CD4-positive, CD25-positive, alpha-beta regulatory T cell (primary cell): ENCODE data around the gene SYT6. TPM values are rescaled to one million over a fixed set of nuclear protein-coding genes. Genes with fewer than 3 reads are reported as not detected.

ENCODE experiments used
- ATAC-seq, 2 donors: fragments of 150-1000 bp; cut with Tn5 transposase; one replicate each; pipeline ENCODE4 v1.10.0; 2021; ENCODE audit warnings: low read depth in 2 of 2, moderate number of reproducible peaks in 2 of 2, moderate library complexity in 1 of 2
- DNase-seq, 3 donors: peaks; one replicate each; pipeline versions ENCODE4 v3.0.0 to v3.0.0-alpha.2; 2012 to 2022; ENCODE audit warnings: mixed read lengths in 1 of 3
- H3K27ac ChIP-seq: one replicate; pipeline ENCODE4 v1.7.0; 2013; ENCODE audit warnings: mild to moderate bottlenecking, low read length; ENCODE audit not compliant: insufficient read depth, poor library complexity, severe bottlenecking
- H3K27me3 ChIP-seq: one replicate; pipeline ENCODE4 v1.7.0; 2013; ENCODE audit warnings: low read length; ENCODE audit not compliant: control insufficient read depth, insufficient read depth
- H3K36me3 ChIP-seq: one replicate; pipeline ENCODE4 v1.7.0; 2013; ENCODE audit warnings: mild to moderate bottlenecking, low read length, moderate library complexity; ENCODE audit not compliant: control insufficient read depth, insufficient read depth
- H3K4me1 ChIP-seq: 2 replicates; pipeline ENCODE4 v1.7.0; 2013; ENCODE audit warnings: mild to moderate bottlenecking, low read length; ENCODE audit not compliant: insufficient read depth, control insufficient read depth, poor library complexity, severe bottlenecking
- H3K4me3 ChIP-seq: one replicate; pipeline ENCODE4 v1.7.0; 2013; ENCODE audit warnings: low read depth, mild to moderate bottlenecking, low read length, moderate library complexity
- H3K9me3 ChIP-seq, 2 experiments: 1 replicate in 1 of 2; 2 replicates in 1 of 2; pipeline ENCODE4 v1.7.0; 2013; ENCODE audit warnings: low read length in 2 of 2, mild to moderate bottlenecking in 1 of 2, moderate library complexity in 1 of 2; ENCODE audit not compliant: control insufficient read depth in 2 of 2
- H3K27ac Mint-ChIP-seq, 3 donors: one replicate each; pipeline ENCODE4 v1.8.0; 2020 to 2022; ENCODE audit warnings: mild to moderate bottlenecking in 3 of 3, mixed read lengths in 3 of 3, moderate library complexity in 2 of 3
- H3K27me3 Mint-ChIP-seq: one replicate; pipeline ENCODE4 v1.8.0; 2022; ENCODE audit warnings: mild to moderate bottlenecking, mixed read lengths
- H3K36me3 Mint-ChIP-seq: one replicate; pipeline ENCODE4 v1.8.0; 2020; ENCODE audit warnings: mixed read lengths
- H3K4me1 Mint-ChIP-seq, 4 donors: one replicate each; pipeline ENCODE4 v1.8.0; 2020 to 2022; ENCODE audit warnings: mixed read lengths in 4 of 4, mild to moderate bottlenecking in 1 of 4
- H3K4me3 Mint-ChIP-seq, 4 donors: one replicate each; pipeline ENCODE4 v1.8.0; 2020 to 2022; ENCODE audit warnings: mild to moderate bottlenecking in 4 of 4, mixed read lengths in 4 of 4, moderate library complexity in 3 of 4
- H3K9me3 Mint-ChIP-seq, 7 donors: one replicate each; pipeline ENCODE4 v1.8.0; 2020 to 2022; ENCODE audit warnings: mixed read lengths in 7 of 7, mild to moderate bottlenecking in 3 of 7, moderate library complexity in 2 of 7
- polyA plus RNA-seq, 4 donors: library from polyadenylated mRNA; unstranded; fragments of 300-500 nt; fragmentation: Illumina TruSeq; gene quantifications; one replicate each; pipeline ENCODE4 v1.2.3, GENCODE V29; 2021
- total RNA-seq: library from RNA; stranded (reverse); gene quantifications from one replicate; pipeline ENCODE4 v1.2.3, GENCODE V29; 2022

SYT6 gene
- total and polyA plus RNA-seq, 5 donors from 2014 or later = 0.17 TPM; not detected in 4

DNA sequence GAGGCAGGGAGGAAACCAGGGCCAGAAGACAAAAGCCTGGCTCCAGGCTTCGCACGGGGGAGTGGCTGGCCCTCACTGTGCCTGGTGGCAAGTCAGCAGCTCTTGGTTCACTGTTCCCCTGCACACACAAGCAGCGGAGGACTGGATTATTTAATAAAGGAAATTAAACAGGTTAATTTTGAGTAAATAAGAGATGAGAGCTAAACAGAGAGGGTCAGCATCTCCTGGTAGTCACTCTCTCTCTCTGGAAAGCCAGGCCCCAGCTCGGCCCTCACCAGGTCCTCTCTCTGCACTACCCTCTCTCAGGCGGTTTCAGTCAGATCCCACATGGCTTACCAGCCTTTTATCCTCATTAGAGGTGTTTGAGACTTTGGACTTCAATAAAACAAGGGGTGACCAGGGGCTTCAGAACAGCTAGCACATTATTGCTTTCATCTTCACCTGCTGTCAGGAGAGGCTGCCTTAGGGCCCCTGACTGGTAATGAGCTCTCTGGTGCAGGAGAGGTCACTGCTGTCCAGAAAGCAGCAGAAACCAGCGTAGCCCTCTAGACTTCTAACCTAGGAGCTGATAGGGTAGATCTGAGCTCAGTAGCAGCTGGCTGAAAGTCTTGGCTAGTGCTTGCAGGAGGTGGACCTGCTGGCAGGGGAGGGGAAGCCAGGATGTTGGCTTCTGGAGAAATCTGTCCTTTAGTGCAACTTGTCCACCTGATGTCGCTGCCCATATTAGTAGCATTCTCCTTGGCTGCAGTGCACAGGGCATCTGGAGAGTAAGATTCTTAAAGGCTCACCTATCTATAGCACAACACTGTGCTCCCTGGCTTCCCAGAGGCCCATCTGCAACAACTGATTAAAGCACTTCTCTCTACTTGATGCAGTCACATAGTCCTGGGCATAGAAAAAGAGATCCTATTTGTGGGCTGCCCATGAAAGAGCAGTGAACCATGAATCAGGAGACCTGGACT is 45.9 kb downstream of the SYT6 start:
- DNase-seq (no peak), ATAC-seq (no peak)
- Histone ChIP-seq H3K4me3 (no peak overlapping the region), H3K36me3 (no peaks in the 10 kb centered on the region), H3K27me3 (no peaks in the 10 kb centered on the region), H3K4me1 (no peaks in the 10 kb centered on the region), H3K9me3 (no peaks in the 10 kb centered on the region), H3K27ac (no peak overlapping the region)
- H3K9me3 Mint-ChIP-seq = peaks cover 0 to 2% (median 0%) of the 10 kb centered on the region in 7 donors
- no peaks in the 10 kb centered on the region for H3K36me3 Mint-ChIP-seq
- H3K4me1 Mint-ChIP-seq = peaks cover 0 to 4% (median 1%) of the 10 kb centered on the region in 4 donors
- no peak overlapping the region for H3K4me3 Mint-ChIP-seq
- H3K27me3 Mint-ChIP-seq = peaks cover 16% of the 10 kb centered on the region
- H3K27ac Mint-ChIP-seq = no peak overlapping the region

GRCh38 chr1:114105421-114105979 is 48.2 kb downstream of the SYT6 start:
- no peak overlapping the region for H3K27ac Mint-ChIP-seq
- no peak for ATAC-seq

DNA sequence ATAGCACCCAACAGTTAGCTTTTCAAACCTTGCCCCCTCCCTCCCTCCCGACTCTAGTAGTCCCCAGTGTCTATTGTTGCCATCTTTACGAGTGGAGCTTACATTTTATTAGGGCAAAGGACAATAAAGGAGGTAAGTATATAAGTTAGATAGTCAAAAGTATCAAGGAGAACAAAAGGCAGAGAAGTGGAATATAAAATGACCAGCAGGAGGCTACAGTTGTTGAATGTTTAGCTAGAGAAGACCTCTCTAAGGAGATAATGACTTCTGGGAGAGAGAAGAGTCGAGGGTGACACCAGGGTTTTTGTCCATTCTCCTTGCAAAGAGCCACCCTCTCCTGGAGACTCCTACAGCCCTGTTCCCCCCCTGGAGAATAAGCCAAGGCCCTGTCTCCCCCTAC is 48.7 kb downstream of the SYT6 start:
- Histone ChIP-seq H3K4me1 (no peaks in the 10 kb centered on the region), H3K4me3 (no peak overlapping the region), H3K27me3 (peaks cover 1% of the 10 kb centered on the region), H3K9me3 (no peaks in the 10 kb centered on the region), H3K27ac (no peak overlapping the region), H3K36me3 (no peaks in the 10 kb centered on the region)
- no peak overlapping the region for H3K27ac Mint-ChIP-seq
- DNase-seq (no peak), ATAC-seq (no peak)
- peaks cover 0 to 2% (median 0%) of the 10 kb centered on the region in 7 donors for H3K9me3 Mint-ChIP-seq
- no peak overlapping the region for H3K4me3 Mint-ChIP-seq
- H3K27me3 Mint-ChIP-seq = peaks cover 19% of the 10 kb centered on the region
- no peaks in the 10 kb centered on the region for H3K36me3 Mint-ChIP-seq
- peaks cover 0 to 4% (median 0%) of the 10 kb centered on the region in 4 donors for H3K4me1 Mint-ChIP-seq

More at GRCh38 chr1:114105421-114105979, 48.2 kb downstream of the SYT6 start:
- no peak overlapping the region for H3K4me3 Mint-ChIP-seq
- Histone ChIP-seq H3K9me3 (no peaks in the 10 kb centered on the region), H3K4me3 (no peak overlapping the region), H3K4me1 (no peaks in the 10 kb centered on the region), H3K27ac (no peak overlapping the region), H3K27me3 (peaks cover 1% of the 10 kb centered on the region), H3K36me3 (no peaks in the 10 kb centered on the region)
- H3K9me3 Mint-ChIP-seq = peaks cover 0 to 2% (median 0%) of the 10 kb centered on the region in 7 donors
- no peak for DNase-seq
- peaks cover 21% of the 10 kb centered on the region for H3K27me3 Mint-ChIP-seq
- peaks cover 0 to 4% (median 0%) of the 10 kb centered on the region in 4 donors for H3K4me1 Mint-ChIP-seq
- H3K36me3 Mint-ChIP-seq = no peaks in the 10 kb centered on the region

DNA sequence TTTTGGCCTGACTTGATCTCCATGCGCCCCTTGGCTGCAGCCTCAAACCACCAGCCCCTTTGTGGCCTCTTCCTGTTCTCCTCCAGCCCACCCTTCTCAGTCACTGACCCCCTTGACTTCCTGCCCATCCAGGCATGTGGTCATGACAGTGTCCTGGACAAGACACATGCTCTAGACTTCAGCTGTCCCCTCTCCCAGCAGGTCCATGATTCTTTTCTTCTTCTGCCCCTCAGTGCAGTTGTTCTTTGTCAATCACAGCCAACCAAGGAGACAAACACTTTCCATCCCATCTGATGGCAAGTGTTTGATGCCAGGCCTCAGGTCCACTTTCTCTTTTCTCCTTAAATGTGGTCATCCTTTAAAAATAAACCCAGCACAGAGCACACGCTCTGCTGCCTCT is 49.7 kb downstream of the SYT6 start:
- no peak overlapping the region for H3K4me3 ChIP-seq
- H3K27ac Mint-ChIP-seq = no peak overlapping the region
- H3K27me3 ChIP-seq = peaks cover 1% of the 10 kb centered on the region
- DNase-seq (no peak), ATAC-seq (no peak)
- H3K27ac ChIP-seq = no peak overlapping the region
- peaks cover 14% of the 10 kb centered on the region for H3K27me3 Mint-ChIP-seq
- H3K4me1 ChIP-seq = no peaks in the 10 kb centered on the region
- no peaks in the 10 kb centered on the region for H3K36me3 Mint-ChIP-seq
- H3K9me3 Mint-ChIP-seq = no peaks in the 10 kb centered on the region
- no peaks in the 10 kb centered on the region for H3K36me3 ChIP-seq
- peaks cover 0 to 4% (median 0%) of the 10 kb centered on the region in 4 donors for H3K4me1 Mint-ChIP-seq
- H3K4me3 Mint-ChIP-seq = no peak overlapping the region
- H3K9me3 ChIP-seq = no peaks in the 10 kb centered on the region

DNA sequence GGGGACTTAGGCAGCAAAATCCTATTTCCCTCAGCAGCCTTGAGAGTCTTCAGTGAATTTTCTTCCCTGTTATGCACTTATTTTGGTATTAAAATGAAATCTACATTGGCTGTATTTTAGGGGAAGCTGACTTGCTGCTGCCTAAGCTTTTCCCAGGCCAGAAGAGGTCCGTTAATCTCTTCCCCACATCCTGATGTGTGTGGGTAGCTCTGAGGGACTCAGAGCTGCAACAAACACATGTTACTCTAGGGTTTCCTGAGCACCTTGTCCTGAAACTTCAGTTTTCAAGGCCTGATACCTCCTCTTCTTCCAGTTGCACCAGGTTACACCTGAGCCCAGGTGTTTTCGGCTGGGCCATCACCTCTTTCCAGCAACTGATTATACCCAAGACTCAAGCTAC is 51.5 kb downstream of the SYT6 start:
- peaks cover 3% of the 10 kb centered on the region for H3K27me3 ChIP-seq
- no peaks in the 10 kb centered on the region for H3K4me1 ChIP-seq
- no peaks in the 10 kb centered on the region for H3K36me3 ChIP-seq
- H3K27ac Mint-ChIP-seq = no peak overlapping the region
- no peak overlapping the region for H3K4me3 Mint-ChIP-seq
- ATAC-seq (no peak), DNase-seq (no peak)
- no peaks in the 10 kb centered on the region for H3K9me3 Mint-ChIP-seq
- no peak overlapping the region for H3K27ac ChIP-seq
- peaks cover 14% of the 10 kb centered on the region for H3K27me3 Mint-ChIP-seq
- no peaks in the 10 kb centered on the region for H3K36me3 Mint-ChIP-seq
- no peak overlapping the region for H3K4me3 ChIP-seq
- peaks cover 0 to 4% (median 0%) of the 10 kb centered on the region in 4 donors for H3K4me1 Mint-ChIP-seq
- H3K9me3 ChIP-seq = no peaks in the 10 kb centered on the region

GRCh38 chr1:114100148-114100547 is 53.5 kb downstream of the SYT6 start:
- H3K27me3 Mint-ChIP-seq = peaks cover 14% of the 10 kb centered on the region
- H3K27ac Mint-ChIP-seq = no peak overlapping the region
- Histone ChIP-seq H3K9me3 (no peaks in the 10 kb centered on the region), H3K4me3 (no peak overlapping the region), H3K27me3 (peaks cover 3% of the 10 kb centered on the region), H3K4me1 (no peaks in the 10 kb centered on the region), H3K27ac (no peak overlapping the region), H3K36me3 (no peaks in the 10 kb centered on the region)
- no peaks in the 10 kb centered on the region for H3K9me3 Mint-ChIP-seq
- H3K4me3 Mint-ChIP-seq = no peak overlapping the region
- H3K36me3 Mint-ChIP-seq = no peaks in the 10 kb centered on the region
- DNase-seq = no peak
- no peak for ATAC-seq
- peaks cover 0 to 4% (median 0%) of the 10 kb centered on the region in 4 donors for H3K4me1 Mint-ChIP-seq

GRCh38 chr1:114099268-114099667 is 54.4 kb downstream of the SYT6 start:
- Histone ChIP-seq H3K4me1 (no peaks in the 10 kb centered on the region), H3K9me3 (no peaks in the 10 kb centered on the region), H3K36me3 (no peaks in the 10 kb centered on the region), H3K4me3 (no peak overlapping the region), H3K27ac (no peak overlapping the region), H3K27me3 (peaks cover 3% of the 10 kb centered on the region)
- Mint-ChIP-seq H3K36me3 (no peaks in the 10 kb centered on the region), H3K4me3 (no peak overlapping the region), H3K4me1 (peaks cover 0 to 2% (median 0%) of the 10 kb centered on the region in 4 donors), H3K27me3 (peaks cover 11% of the 10 kb centered on the region), H3K27ac (no peak overlapping the region), H3K9me3 (peaks cover 0 to 2% (median 0%) of the 10 kb centered on the region in 7 donors)
- DNase-seq = no peak
- no peak for ATAC-seq
